Prostate gland (tissue), 2 donors: ENCODE data around the gene SLC8A2.

Experiments
- CTCF ChIP-seq, 4 experiments: fragments of 200-600 bp in 2 of 4; fragments of 450-650 bp in 2 of 4; sonication (generic) in 2 of 4; IDR thresholded peaks; 1 replicate in 3 of 4; 2 replicates in 1 of 4; pipeline ENCODE4 v1.5.1; 2016 to 2019; ENCODE audit warnings: antibody characterized with exemption in 4 of 4, mild to moderate bottlenecking in 2 of 4, moderate library complexity in 2 of 4
- POLR2A ChIP-seq: fragments of 450-650 bp; IDR thresholded peaks from one replicate; pipeline ENCODE4 v1.6.1; 2016; ENCODE audit warnings: antibody characterized with exemption, mild to moderate bottlenecking
- POLR2AphosphoS5 ChIP-seq: sonication (generic); formaldehyde crosslinking; IDR thresholded peaks from one replicate; pipeline ENCODE4 v1.6.1; 2017; ENCODE audit warnings: antibody characterized with exemption

- peak; percentile 57 to 82 (median 73) for TF ChIP-seq CTCF (IDR thresholded peaks at IDR 0.05)
- TF ChIP-seq POLR2A: no peak
- TF ChIP-seq POLR2AphosphoS5: peak; percentile 22
Observed at GRCh38 chr19:47427241-47428176, 44.2 kb downstream of the SLC8A2 start.
